ENCODE measurements around the gene SHROOM3. TPM values are rescaled to one million over a fixed set of nuclear protein-coding genes. Genes with fewer than 3 reads are reported as not detected.
"Not testable (repeated sequence)": the region's sequence is repeated elsewhere in the genome, so short reads cannot be mapped to it uniquely, and the experiment has no call there.

SHROOM3 gene
- total RNA-seq, 1 experiment from 2014 or later: 27.6 TPM

GRCh38 chr4:76726631-76727030 is 291.6 kb downstream of the SHROOM3 start:
- Histone ChIP-seq H2BK15ac (ENCODE audit: low read depth, low read length) (no peak overlapping the region), H3K56ac (ENCODE audit: insufficient read length, low read depth, low read length) (no peak overlapping the region), H2AK5ac (ENCODE audit: insufficient read length, low read length) (no peak overlapping the region), H3K4ac (ENCODE audit: low read depth, low read length) (no peak overlapping the region), H3K9me3 (ENCODE audit: control insufficient read depth, low read depth, low read length) (no peaks in the 10 kb centered on the region), H2BK20ac (ENCODE audit: low read depth, low read length, poor library complexity, severe bottlenecking) (no peak overlapping the region), H4K20me1 (ENCODE audit: control insufficient read depth, insufficient read depth, insufficient read length) (peaks cover 2% of the 10 kb centered on the region), H3K27ac (ENCODE audit: insufficient read length, low read depth, low read length) (no peak overlapping the region), H2BK12ac (ENCODE audit: insufficient read length, low read depth, low read length) (no peak overlapping the region), H3K18ac (ENCODE audit: insufficient read length, low read depth, low read length) (no peak overlapping the region), H2BK120ac (ENCODE audit: low read depth, low read length, poor library complexity, severe bottlenecking) (no peak overlapping the region), H3K9ac (ENCODE audit: extremely low read depth, insufficient read length, low read length) (no peak overlapping the region), H4K5ac (ENCODE audit: insufficient read length, low read depth, low read length) (no peak overlapping the region), H3K23ac (ENCODE audit: insufficient read length, low read depth, low read length) (no peak overlapping the region), H2BK5ac (ENCODE audit: insufficient read length, low read length) (no peak overlapping the region), H3K27me3 (ENCODE audit: insufficient read depth, low read length) (no peaks in the 10 kb centered on the region), H3K14ac (ENCODE audit: insufficient read depth, low read length) (no peak overlapping the region), H3K23me2 (ENCODE audit: insufficient read length, low read depth, low read length, poor library complexity, severe bottlenecking) (no peaks in the 10 kb centered on the region), H3K79me2 (ENCODE audit: insufficient read depth, low read length) (peaks cover 5% of the 10 kb centered on the region; the same call in 1 of the 2 replicates), H4K8ac (replicated peaks; ENCODE audit: insufficient read length, low read depth, low read length) (no peak overlapping the region), H4K91ac (ENCODE audit: insufficient read length, low read depth, low read length) (no peak overlapping the region), H3K79me1 (ENCODE audit: insufficient read depth, low read depth, low read length, poor library complexity, severe bottlenecking) (peaks cover 5% of the 10 kb centered on the region), H3K4me1 (ENCODE audit: insufficient read depth, low read length) (peaks cover 14% of the 10 kb centered on the region; the same call in 1 of the 2 replicates), H2AFZ (ENCODE audit: low read length) (no peak overlapping the region), H3K4me2 (ENCODE audit: insufficient read depth, insufficient read length, low read length) (no peak overlapping the region), H3T11ph (ENCODE audit: low read length) (no peak overlapping the region)
- Mint-ChIP-seq H3K4me1 (peaks cover 64 to 67% of the 10 kb centered on the region in 2 experiments), H3K4me3 (no peak overlapping the region), H3K9me3 (no peaks in the 10 kb centered on the region), H3K27ac (no peak overlapping the region), H3K27me3 (ENCODE audit: low read depth) (no peaks in the 10 kb centered on the region), H3K36me3 (ENCODE audit: insufficient read depth in 1 of 3, low read depth in 3 of 3) (peaks cover 10 to 25% (median 17%) of the 10 kb centered on the region in 3 experiments; a peak in 6 of 7 replicates)
- TF ChIP-seq CTCF (conservative IDR thresholded peaks at IDR 0.05): no peak
- WGBS (ENCODE audit: extremely low coverage, insufficient read length, low lambda C conversion rate): no CpG with 5 or more reads among the region's 5 CpGs
- no peak for DNase-seq

GRCh38 chr4:76727934-76728333 is 292.9 kb downstream of the SHROOM3 start:
- H3K23me2 ChIP-seq (ENCODE audit: insufficient read length, low read depth, low read length, poor library complexity, severe bottlenecking); H3K4me3 Mint-ChIP-seq; H3K56ac ChIP-seq (ENCODE audit: insufficient read length, low read depth, low read length); H3K9me3 ChIP-seq (ENCODE audit: control insufficient read depth, low read depth, low read length); H2BK120ac ChIP-seq (ENCODE audit: low read depth, low read length, poor library complexity, severe bottlenecking); H3K79me2 ChIP-seq (ENCODE audit: insufficient read depth, low read length); H4K20me1 ChIP-seq (ENCODE audit: control insufficient read depth, insufficient read depth, insufficient read length); H4K8ac ChIP-seq (replicated peaks; ENCODE audit: insufficient read length, low read depth, low read length); H3T11ph ChIP-seq (ENCODE audit: low read length); H4K5ac ChIP-seq (ENCODE audit: insufficient read length, low read depth, low read length); H2BK20ac ChIP-seq (ENCODE audit: low read depth, low read length, poor library complexity, severe bottlenecking); H3K9ac ChIP-seq (ENCODE audit: extremely low read depth, insufficient read length, low read length); H2AK5ac ChIP-seq (ENCODE audit: insufficient read length, low read length); H3K14ac ChIP-seq (ENCODE audit: insufficient read depth, low read length); H3K4ac ChIP-seq (ENCODE audit: low read depth, low read length); H4K91ac ChIP-seq (ENCODE audit: insufficient read length, low read depth, low read length); H3K27ac Mint-ChIP-seq; H3K4me2 ChIP-seq (ENCODE audit: insufficient read depth, insufficient read length, low read length); H2BK12ac ChIP-seq (ENCODE audit: insufficient read length, low read depth, low read length); H2AFZ ChIP-seq (ENCODE audit: low read length); H3K79me1 ChIP-seq (ENCODE audit: insufficient read depth, low read depth, low read length, poor library complexity, severe bottlenecking); H3K23ac ChIP-seq (ENCODE audit: insufficient read length, low read depth, low read length); H2BK5ac ChIP-seq (ENCODE audit: insufficient read length, low read length); DNase-seq; H3K27ac ChIP-seq (ENCODE audit: insufficient read length, low read depth, low read length); H3K27me3 Mint-ChIP-seq (ENCODE audit: low read depth); H2BK15ac ChIP-seq (ENCODE audit: low read depth, low read length); H3K9me3 Mint-ChIP-seq; H3K18ac ChIP-seq (ENCODE audit: insufficient read length, low read depth, low read length); H3K27me3 ChIP-seq (ENCODE audit: insufficient read depth, low read length): not testable (repeated sequence)
- peaks cover 75 to 77% of the 10 kb centered on the region in 2 experiments for H3K4me1 Mint-ChIP-seq
- peaks cover 14% of the 10 kb centered on the region; the same call in 1 of the 2 replicates for H3K4me1 ChIP-seq (ENCODE audit: insufficient read depth, low read length)
- no CpG with 5 or more reads among the region's 5 CpGs for WGBS (ENCODE audit: extremely low coverage, insufficient read length, low lambda C conversion rate)
- H3K36me3 Mint-ChIP-seq (ENCODE audit: insufficient read depth in 1 of 3, low read depth in 3 of 3): peaks cover 10 to 24% (median 21%) of the 10 kb centered on the region in 3 experiments; a peak in 6 of 7 replicates
